GM15510 (cell line): ENCODE results near the gene TEX26.

Experiments
- POLR2A ChIP-seq: IDR thresholded peaks from 3 replicates; pipeline ENCODE4 v1.6.1; 2011; ENCODE audit warnings: borderline replicate concordance; ENCODE audit not compliant: insufficient read length; ENCODE audit errors: extremely low read depth

TEX26 gene

DNA sequence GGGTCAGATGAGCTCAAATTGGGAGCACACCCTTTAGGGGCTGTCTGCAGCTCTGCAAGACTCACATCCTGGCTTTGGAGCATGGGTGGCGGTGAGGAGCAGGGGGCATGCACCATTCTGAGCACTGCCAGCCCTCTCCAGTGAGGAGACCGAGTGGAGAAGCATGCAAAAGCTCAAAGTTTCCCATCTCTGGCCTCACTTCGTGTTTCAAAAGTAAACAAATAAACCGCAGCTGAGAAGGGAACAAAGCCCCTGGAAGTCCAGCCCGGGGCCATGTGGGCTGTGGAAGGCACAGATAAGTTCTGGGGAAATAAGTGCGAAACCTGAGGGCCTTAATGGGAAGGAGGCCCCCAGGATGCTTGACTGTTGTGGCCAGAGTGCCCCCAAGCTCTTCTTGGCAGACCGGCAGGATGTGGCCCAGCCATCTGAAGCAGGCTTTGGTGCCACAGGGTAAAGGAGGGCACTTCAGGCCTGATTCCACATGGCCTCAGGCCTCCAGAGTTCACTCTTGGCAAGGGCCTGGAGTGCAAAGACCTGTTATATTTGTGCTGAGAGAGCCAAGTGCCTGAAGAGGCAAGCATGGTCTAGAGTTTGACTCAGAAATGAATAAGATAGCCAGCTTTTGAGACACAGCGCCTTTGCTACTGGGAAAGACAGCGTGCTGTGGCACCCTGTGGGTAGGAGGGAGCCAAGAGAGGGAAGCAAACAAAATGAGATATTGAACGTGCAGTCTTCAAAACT lies 25.2 kb upstream of the TEX26 start:
- TF ChIP-seq POLR2A = no peak

DNA sequence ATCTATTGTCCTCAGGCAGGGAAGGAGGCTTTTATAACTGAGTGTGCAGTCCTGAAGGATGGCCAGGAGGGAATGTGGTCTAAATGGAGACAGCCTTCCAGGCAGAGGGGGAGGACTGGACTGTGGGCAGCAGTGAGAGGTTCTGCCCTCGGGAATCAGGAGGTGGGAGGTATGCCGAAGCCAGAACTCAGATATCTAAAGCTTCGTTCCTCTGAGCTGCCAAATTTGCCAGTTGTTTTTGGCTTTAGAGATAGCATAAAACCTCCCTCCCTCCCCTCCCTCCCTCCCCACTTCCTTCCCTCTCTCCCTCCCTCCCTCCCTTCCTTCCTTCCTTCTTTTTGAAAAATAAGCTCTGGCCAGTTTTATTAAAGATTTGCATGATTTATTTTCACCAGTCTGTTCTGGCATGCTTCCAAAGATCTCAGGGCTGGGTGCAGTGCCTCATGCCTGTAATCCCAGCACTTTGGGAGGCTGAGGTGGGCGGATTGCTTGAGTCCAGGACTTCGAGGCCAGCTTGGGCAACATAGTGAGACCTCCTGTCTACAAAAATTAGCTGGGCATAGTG lies 24.0 kb upstream of the TEX26 start:
- no peak for TF ChIP-seq POLR2A

DNA sequence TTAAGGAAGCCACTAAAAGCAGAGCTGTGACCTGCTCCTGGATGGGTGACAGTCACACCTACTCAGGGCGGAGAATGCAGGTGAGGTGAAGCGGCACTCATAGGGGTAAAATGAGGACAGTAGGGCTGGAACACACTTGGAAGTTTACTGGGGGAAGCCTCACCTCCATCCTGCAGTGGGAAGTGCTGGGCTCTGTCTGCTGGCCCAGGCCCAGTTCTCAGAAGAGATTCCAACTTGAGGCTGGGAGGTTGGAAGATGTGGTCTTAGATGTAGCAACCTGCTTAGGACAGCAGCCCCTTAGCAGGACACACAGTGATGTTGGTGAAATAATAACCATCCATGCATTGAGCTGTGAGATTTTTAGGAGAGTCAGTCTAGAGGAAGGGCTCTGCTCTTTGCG lies 21.8 kb upstream of the TEX26 start:
- TF ChIP-seq POLR2A = no peak

DNA sequence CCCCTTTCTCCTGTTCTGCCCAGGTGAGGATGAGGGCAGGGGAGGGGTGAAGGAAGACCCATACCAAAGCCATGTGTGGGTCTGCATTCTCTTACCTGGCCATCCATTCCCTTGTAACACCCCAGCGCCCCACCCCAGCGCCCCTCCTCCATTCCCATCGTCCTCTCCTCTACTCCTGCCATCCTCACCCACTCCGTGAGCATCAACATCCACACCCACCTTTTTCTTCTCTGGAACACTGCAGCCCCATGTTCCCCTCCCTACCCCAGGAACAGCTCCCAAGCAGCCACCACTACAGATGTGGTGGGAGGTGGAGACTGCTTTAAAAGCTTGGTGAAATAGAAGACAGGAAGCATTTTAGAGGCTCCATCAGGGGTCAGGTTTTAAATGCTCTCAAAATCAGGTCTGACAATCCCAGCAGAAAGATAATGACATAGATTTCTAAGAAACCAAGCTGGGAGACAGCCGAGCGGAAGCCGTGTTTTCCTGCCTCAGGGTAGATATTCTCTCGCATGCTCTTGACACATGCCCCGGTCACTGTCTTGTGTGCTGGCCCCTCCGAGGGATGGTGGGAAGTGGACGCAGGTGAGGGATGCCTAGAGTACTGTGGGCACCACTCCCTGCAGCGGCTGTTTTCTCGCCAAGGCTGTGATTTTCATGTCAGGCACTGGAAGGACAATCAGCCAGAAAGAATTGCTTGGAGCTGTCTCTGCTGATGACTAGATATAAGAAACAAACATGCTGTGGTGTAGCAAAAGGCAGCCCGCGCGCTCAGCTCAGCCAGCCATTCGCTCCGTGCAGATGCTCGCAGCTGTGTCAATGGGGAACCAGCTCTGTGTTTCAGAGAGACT lies 16.5 kb upstream of the TEX26 start:
- no peak for TF ChIP-seq POLR2A

DNA sequence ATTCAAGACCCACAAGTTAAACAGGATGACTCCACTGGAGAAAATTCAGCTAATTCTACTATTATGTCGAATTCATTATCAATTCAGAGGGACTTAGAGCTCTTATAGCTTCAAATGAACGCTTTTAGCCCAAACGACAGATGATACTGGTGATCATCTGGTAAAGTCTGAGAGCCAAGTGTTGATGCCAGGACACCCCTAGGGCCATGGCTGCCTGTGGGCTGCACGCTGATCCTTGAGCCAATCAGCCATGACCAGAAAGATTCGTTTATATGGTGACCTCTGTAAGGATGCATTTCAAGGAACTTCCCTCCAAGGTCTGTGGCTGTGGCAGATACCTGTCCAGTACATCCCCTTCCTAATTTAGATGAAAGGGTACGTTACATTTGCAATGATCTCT lies 15.5 kb upstream of the TEX26 start:
- no peak for TF ChIP-seq POLR2A

DNA sequence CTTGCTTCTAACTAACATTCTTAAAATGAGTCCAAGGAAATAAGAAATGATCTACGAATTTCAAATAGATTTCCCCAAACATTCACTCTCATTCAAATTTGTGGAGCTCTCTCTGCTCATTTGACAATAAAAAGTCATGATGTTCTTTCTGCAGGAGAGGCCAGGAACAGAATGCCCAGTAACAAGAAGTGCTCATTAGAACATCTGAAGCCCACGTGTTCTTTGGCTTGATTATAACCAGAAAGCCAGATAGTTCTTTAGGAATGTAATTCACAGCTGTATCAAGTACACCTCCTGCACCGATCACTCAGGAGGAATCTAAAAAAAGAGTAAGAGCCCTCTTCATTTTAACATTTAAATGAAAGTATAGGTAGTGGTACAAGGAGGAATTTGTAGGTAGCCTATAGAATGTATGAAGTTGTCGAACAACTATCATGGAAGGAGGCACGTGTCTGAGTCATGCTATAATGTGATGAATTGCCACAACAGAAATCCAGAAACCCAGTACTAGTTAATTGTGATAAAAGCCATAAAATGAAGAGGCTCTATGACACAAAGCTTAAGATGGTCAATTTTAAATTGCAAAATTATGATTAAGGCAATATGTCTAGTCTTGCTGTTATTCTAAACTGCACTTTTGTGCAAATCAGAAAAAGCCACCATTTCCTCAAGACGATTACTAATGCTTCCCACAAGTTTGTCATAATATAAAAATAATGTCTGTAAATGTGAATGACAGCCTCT lies 13.6 kb upstream of the TEX26 start:
- TF ChIP-seq POLR2A = no peak

DNA sequence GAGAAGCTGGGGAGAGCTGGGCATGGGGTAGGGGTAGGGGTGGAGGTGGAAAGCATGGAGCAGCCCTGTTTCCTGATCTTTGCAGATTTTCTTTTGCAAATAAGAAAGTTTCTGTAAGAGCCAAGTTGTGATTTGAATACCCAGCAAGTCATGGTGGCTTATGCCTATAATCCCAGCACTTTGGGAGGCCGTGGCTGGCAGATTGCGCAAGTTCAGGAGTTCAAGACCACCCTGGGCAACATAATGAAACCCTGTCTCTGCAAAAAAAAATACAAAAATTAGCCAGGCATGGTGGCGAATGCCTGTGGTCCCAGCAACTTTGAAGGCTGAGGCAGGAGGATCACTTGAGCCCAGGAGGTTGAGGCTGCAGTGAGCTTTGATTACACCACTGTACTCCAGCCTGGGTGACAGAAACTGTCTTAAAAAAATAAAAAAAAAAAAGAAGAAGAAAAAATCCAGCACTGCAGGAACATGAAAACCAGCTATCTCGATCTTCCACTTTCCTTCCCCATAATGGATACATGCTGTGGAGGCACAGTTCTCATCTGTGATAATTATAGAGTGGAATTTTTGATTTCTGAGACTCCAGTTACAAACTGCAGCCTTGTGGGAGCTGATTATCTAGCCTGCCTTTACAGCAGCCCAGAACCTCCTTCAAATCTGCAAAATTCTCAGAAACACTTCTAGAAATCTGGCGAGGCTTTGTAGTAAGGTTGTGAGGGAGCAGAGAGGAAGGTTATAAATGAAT lies 12.1 kb upstream of the TEX26 start:
- no peak for TF ChIP-seq POLR2A

DNA sequence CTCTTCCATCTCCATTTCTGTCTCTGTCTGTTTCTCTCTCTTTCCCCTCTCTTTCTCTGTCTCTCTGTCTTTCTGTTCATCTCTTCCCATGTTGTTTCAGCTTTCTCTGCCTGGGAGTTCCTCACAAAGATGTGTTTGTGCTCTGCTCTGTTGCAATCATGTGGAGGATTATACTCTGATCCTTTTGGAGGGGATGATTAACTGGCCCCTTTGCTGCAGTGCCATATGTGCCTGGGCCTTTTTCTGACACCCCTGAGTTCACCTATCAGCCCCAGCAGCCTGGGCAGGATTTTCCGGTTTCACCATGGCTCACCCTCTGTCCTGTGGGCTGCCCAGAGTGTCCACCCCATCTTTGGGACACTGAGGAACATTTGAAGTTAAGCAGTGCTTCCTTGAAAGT lies 9.0 kb upstream of the TEX26 start:
- no peak for TF ChIP-seq POLR2A

DNA sequence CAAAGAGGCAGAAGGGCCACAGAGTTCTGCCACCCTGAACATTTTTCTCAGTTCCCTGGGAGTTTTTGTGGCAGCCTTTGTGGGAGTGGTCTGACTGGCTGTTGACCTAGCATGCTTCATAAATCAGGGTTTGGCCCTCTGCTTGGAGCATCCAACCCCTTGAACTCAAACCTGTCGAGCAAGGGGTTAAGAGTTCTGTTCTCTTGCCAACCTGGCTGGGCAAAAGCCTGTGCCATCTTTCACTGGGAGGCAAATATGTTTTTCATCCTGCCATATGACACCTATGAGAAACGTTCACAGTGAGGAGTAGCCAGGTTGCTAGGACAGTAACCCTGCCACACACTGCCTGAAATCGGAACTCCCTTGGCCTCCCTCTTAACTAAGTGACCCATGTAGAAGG lies 7.7 kb upstream of the TEX26 start:
- TF ChIP-seq POLR2A = no peak

DNA sequence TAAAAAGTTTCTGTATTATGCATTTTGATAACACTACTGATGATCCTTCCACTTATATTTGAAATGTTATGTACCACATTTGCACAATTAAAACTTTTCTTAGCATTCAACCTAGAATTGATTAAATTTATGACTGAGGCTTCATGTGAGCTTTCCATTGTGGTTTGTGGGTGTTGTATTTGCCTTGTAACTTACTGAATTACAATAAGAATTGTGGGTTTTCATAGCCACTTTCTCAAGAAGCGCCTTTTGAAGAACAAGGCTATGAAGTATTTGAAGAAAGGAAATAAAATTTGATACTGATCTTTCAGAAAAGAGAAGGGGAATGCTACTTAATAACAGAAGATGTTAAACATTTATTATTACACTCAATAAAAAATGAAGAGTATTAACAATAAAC lies 7.0 kb upstream of the TEX26 start:
- TF ChIP-seq POLR2A = no peak

DNA sequence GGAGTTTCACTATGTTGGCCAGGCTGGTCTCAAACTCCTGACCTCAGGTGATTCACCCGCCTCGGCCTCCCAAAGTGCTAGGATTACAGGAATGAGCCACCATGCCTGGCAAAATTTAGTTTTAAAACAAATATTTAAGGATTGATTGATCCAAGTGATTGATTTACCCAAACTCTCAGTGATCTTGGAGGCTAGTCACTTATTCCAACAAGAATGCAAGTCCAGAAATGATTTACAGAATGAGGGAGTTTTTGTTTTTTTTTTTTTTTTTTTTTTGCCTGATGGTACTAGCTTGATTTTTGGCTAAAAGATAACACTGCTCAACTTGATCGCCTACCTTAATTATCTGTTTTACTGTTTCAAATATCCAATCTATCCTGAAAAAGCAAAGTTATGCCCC lies 5.7 kb upstream of the TEX26 start:
- TF ChIP-seq POLR2A = no peak

DNA sequence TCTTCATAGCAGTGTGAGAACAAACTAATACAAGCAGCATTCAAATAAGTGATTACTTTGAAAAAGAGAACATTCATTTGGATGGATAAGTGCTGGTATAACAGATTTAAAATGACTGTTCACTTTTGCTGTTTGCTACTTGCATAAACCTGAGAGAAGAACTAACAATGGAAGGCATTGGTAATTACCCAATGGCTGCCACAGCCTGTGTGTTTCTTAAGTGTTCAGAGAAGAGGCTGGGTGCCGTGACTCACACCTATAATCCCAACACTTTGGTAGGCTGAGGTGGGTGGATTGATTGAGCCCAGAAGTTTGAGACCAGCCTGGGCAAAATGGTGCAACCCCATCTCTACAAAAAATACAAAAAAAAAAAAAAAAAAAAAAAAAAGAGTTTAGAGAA lies 4.9 kb upstream of the TEX26 start:
- TF ChIP-seq POLR2A = no peak

DNA sequence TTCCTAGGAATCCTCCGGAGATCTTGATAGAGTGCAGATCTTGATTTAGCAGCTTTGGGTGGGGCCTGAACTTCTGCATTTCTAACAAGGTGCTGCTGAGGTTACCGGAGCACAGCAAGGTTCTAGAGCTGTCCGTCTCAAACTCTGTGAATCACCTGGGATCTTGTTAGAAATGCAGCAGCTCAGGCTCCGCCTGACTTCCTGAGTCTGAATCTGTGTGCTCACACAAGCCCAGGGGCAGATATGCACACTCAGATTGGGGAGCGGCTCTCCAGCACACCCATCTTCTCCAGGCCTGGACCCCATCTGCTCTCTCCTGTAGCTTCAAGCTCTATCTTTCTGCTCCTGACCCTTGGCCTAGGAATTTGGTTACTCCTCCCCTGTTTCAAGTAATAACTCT lies 3.5 kb upstream of the TEX26 start:
- no peak for TF ChIP-seq POLR2A

DNA sequence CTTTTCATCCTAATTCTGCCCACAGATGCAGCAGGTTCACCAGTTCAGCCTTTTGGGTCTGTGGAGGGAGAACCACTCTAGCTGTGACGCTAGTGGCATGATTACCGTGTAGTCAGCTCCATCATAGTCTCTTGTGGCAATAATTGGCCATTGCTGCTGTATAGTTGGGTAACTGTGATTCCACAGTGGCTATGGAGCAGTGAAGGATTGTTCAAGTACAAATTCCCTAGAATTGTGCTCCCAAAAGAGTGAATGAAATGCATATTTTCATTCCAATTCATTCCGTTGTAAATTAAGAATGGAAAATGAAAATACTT lies 856 bp downstream of the TEX26 start:
- TF ChIP-seq POLR2A = no peak
